ENCODE measurements around the gene RAB28. TPM values are rescaled to one million over a fixed set of nuclear protein-coding genes. Genes with fewer than 3 reads are reported as not detected.

Gene RAB28
- total RNA-seq, 1 donor from 2014 or later: 25.9 TPM

DNA sequence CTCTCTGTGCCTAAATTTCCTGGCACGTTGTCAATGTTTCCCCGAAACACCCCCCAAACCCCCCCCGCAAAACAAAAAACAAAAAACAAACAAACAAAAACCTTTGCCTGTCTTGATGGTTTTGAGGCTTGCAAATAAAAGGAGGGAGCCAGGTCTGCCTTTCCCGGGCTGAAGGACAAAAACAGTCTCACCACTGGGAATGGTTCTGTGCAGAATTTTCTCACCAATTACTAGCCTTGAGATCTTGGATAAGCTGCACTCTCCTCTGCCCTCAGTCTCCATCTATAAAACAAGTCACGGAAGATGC lies 44.6 kb upstream of the RAB28 start:
- no peak overlapping the region for H3K4me3 ChIP-seq
- peaks cover 17% of the 10 kb centered on the region for H3K9me3 ChIP-seq (replicated peaks)
- peaks cover 100% of the 10 kb centered on the region for H3K27me3 ChIP-seq (ENCODE audit: low read depth)
- H3K4me1 ChIP-seq: peaks cover 15% of the 10 kb centered on the region
- intact Hi-C loops (cut with micrococcal nuclease): no loop called here
- DNase-seq: no peak
- no peaks in the 10 kb centered on the region for H3K36me3 ChIP-seq
- TF ChIP-seq, protein P1, sequence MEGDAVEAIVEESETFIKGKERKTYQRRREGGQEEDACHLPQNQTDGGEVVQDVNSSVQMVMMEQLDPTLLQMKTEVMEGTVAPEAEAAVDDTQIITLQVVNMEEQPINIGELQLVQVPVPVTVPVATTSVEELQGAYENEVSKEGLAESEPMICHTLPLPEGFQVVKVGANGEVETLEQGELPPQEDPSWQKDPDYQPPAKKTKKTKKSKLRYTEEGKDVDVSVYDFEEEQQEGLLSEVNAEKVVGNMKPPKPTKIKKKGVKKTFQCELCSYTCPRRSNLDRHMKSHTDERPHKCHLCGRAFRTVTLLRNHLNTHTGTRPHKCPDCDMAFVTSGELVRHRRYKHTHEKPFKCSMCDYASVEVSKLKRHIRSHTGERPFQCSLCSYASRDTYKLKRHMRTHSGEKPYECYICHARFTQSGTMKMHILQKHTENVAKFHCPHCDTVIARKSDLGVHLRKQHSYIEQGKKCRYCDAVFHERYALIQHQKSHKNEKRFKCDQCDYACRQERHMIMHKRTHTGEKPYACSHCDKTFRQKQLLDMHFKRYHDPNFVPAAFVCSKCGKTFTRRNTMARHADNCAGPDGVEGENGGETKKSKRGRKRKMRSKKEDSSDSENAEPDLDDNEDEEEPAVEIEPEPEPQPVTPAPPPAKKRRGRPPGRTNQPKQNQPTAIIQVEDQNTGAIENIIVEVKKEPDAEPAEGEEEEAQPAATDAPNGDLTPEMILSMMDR (IDR thresholded peaks at IDR 0.05; ENCODE audit: borderline replicate concordance): no peak
- H3K27ac ChIP-seq (replicated peaks): no peak overlapping the region

GRCh38 chr4:13527981-13528820 lies 44.1 kb upstream of the RAB28 start:
- no peak for DNase-seq
- Histone ChIP-seq H3K4me3 (no peak overlapping the region), H3K27me3 (ENCODE audit: low read depth) (peaks cover 100% of the 10 kb centered on the region), H3K27ac (replicated peaks) (no peak overlapping the region), H3K36me3 (no peaks in the 10 kb centered on the region), H3K4me1 (peaks cover 15% of the 10 kb centered on the region), H3K9me3 (replicated peaks) (peaks cover 22% of the 10 kb centered on the region)
- intact Hi-C loops (cut with micrococcal nuclease): no loop called here
- TF ChIP-seq, protein P1 (IDR thresholded peaks at IDR 0.05; ENCODE audit: borderline replicate concordance): no peak

DNA sequence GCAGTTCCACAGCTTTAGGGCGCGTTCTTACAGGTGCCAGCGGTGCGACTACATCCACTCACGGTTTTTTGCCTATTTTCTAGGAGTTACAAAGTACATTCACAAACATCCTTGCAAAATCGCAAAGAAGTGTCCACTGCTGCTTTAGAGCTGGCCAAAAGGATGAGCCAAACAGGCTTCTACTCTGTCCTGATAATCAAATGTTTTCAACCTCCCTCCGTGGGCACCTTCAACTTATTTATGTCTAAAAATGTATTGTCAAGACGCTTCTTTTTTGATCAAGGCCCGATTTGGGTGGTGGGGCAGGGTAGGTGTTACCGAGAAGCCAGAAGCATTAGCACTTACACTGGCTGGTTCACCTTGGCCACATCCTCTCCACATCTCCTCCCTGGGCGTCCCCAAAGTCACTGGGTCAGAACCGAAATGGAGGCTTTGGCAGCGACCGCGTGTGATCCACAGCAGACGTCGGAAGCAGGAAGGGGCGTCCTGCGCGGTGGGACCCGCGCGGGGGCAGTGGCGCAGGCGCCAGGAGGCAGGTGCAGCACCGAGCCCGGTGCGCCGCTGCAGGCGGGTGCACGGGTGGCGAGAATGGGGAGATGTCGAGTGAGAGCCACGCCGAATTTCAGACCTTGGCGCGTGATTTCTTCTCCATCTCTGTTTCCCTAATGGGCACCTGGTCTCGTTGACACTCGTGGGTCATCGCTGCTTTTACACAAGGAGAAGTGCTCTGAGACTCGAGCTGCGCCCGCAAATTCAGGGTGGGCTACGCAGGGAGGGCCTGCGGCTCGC lies 43.2 kb upstream of the RAB28 start:
- Histone ChIP-seq H3K27ac (replicated peaks) (no peak overlapping the region), H3K4me1 (peaks cover 22% of the 10 kb centered on the region), H3K27me3 (ENCODE audit: low read depth) (peaks cover 100% of the 10 kb centered on the region), H3K9me3 (replicated peaks) (peaks cover 22% of the 10 kb centered on the region), H3K36me3 (no peaks in the 10 kb centered on the region), H3K4me3 (no peak overlapping the region)
- intact Hi-C loops (cut with micrococcal nuclease): no loop called here
- DNase-seq: no peak
- TF ChIP-seq, protein P1 (IDR thresholded peaks at IDR 0.05; ENCODE audit: borderline replicate concordance): no peak

GRCh38 chr4:13526658-13527057 lies 42.5 kb upstream of the RAB28 start:
- H3K27ac ChIP-seq (replicated peaks): no peak overlapping the region
- intact Hi-C loops (cut with micrococcal nuclease): no loop called here
- DNase-seq: no peak
- H3K4me3 ChIP-seq: no peak overlapping the region
- peaks cover 22% of the 10 kb centered on the region for H3K9me3 ChIP-seq (replicated peaks)
- TF ChIP-seq, protein P1 (IDR thresholded peaks at IDR 0.05; ENCODE audit: borderline replicate concordance): no peak
- no peaks in the 10 kb centered on the region for H3K36me3 ChIP-seq
- H3K27me3 ChIP-seq (ENCODE audit: low read depth): peaks cover 100% of the 10 kb centered on the region
- peaks cover 26% of the 10 kb centered on the region for H3K4me1 ChIP-seq

- H3K27me3 ChIP-seq (ENCODE audit: low read depth): peaks cover 100% of the 10 kb centered on the region
- intact Hi-C loops (cut with micrococcal nuclease): no loop called here
- no peak overlapping the region for H3K4me3 ChIP-seq
- H3K36me3 ChIP-seq: no peaks in the 10 kb centered on the region
- H3K4me1 ChIP-seq: peaks cover 19% of the 10 kb centered on the region
- TF ChIP-seq, protein P1 (IDR thresholded peaks at IDR 0.05; ENCODE audit: borderline replicate concordance): no peak
- H3K9me3 ChIP-seq (replicated peaks): peaks cover 22% of the 10 kb centered on the region
- no peak overlapping the region for H3K27ac ChIP-seq (replicated peaks)
- no peak for DNase-seq
Measured at GRCh38 chr4:13525606-13526281, 41.6 kb upstream of the RAB28 start.

Measured in left ventricle myocardium inferior (tissue), 1 donor.